Loucy (cell line): ENCODE data around the gene C2orf66.

Source experiments
- H2AFZ ChIP-seq: fragments of 200-600 bp; sonication (generic); 2 replicates; pipeline ENCODE4 v1.6.0; 2016; ENCODE audit warnings: antibody characterized with exemption, mild to moderate bottlenecking, low read length, moderate library complexity
- H3F3A ChIP-seq: fragments of 200-600 bp; 2 replicates; pipeline ENCODE4 v1.6.0; 2016; ENCODE audit warnings: antibody characterized with exemption, low read depth, mild to moderate bottlenecking
- H3K27me3 ChIP-seq: fragments of 200-600 bp; sonication (generic); 2 replicates; pipeline ENCODE4 v1.6.1; 2014; ENCODE audit warnings: low read length, mild to moderate bottlenecking; ENCODE audit not compliant: insufficient read depth, poor library complexity, severe bottlenecking
- H3K36me3 ChIP-seq: fragments of 200-600 bp; sonication (generic); 2 replicates; pipeline ENCODE4 v1.6.1; 2016; ENCODE audit warnings: low read length; ENCODE audit not compliant: insufficient read depth
- H3K4me1 ChIP-seq: fragments of 200-600 bp; sonication (generic); 2 replicates; pipeline ENCODE4 v1.5.1; 2014; ENCODE audit warnings: low read length, mild to moderate bottlenecking; ENCODE audit not compliant: insufficient read depth, poor library complexity, severe bottlenecking
- H3K4me2 ChIP-seq: fragments of 200-600 bp; sonication (generic); 2 replicates; pipeline ENCODE4 v1.6.0; 2014; ENCODE audit warnings: antibody characterized with exemption, low read length, low read depth, mild to moderate bottlenecking; ENCODE audit not compliant: poor library complexity, severe bottlenecking
- H3K4me3 ChIP-seq: fragments of 200-600 bp; sonication (generic); 2 replicates; pipeline ENCODE4 v1.5.1; 2014; ENCODE audit warnings: low read length, mild to moderate bottlenecking, mixed read lengths; ENCODE audit not compliant: poor library complexity, severe bottlenecking
- H3K79me2 ChIP-seq: fragments of 200-600 bp; sonication (generic); 2 replicates; pipeline ENCODE4 v1.6.1; 2014; ENCODE audit warnings: low read length; ENCODE audit not compliant: insufficient read depth
- H3K9ac ChIP-seq: fragments of 200-600 bp; sonication (generic); 2 replicates; pipeline ENCODE4 v1.6.0; 2014; ENCODE audit warnings: mild to moderate bottlenecking, low read depth, low read length, moderate library complexity; ENCODE audit not compliant: poor library complexity, severe bottlenecking
- H3K9me2 ChIP-seq: fragments of 200-600 bp; sonication (generic); replicated peaks from 2 replicates; pipeline ENCODE4 v1.6.1; 2016; ENCODE audit warnings: low read depth, low read length, mixed read lengths
- H3K9me3 ChIP-seq: fragments of 200-600 bp; sonication (generic); 2 replicates; pipeline ENCODE4 v1.6.1; 2014; ENCODE audit warnings: mild to moderate bottlenecking, antibody characterized with exemption, low read length, low read depth; ENCODE audit not compliant: insufficient read depth
- H4K20me1 ChIP-seq: fragments of 200-600 bp; sonication (generic); 2 replicates; pipeline ENCODE4 v1.6.0; 2014; ENCODE audit warnings: antibody characterized with exemption, low read length, mild to moderate bottlenecking; ENCODE audit not compliant: insufficient read depth, poor library complexity, severe bottlenecking
- EZH2phosphoT487 ChIP-seq: fragments of 200-600 bp; IDR thresholded peaks from 2 replicates; pipeline ENCODE4 v1.6.1; 2018; ENCODE audit warnings: antibody characterized with exemption, mild to moderate bottlenecking, moderate library complexity, borderline replicate concordance
- TF ChIP-seq, protein P1 (sequence below): fragments of 200-600 bp; sonication (generic); conservative IDR thresholded peaks from 2 replicates; pipeline ENCODE4 v1.5.1; 2014; ENCODE audit warnings: mild to moderate bottlenecking, antibody characterized with exemption, low read length

The C2orf66 gene

DNA sequence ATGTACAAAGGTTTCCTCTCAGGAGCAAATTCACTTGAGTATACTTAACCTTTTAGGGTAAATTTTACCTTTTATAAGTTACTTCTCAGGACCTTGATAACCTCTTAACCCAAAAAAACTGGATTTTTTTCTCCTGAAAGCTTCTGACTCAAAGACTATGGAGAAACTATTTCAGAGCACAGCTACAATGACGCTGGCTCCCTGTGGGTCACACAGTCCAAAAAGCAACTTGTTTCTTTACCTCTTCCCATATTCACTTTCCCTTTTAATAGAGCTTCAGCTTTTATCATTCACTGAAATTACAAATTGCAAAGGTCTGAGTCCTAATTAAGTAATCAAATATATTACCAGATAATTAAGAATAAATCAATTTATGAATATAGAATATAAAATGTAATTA lies 42.1 kb downstream of the C2orf66 start:
- no peaks in the 10 kb centered on the region for H3K79me2 ChIP-seq
- no peaks in the 10 kb centered on the region for H3K27me3 ChIP-seq
- H3K9ac ChIP-seq, result no peak overlapping the region
- TF ChIP-seq EZH2phosphoT487, result no peak
- TF ChIP-seq, protein P1, sequence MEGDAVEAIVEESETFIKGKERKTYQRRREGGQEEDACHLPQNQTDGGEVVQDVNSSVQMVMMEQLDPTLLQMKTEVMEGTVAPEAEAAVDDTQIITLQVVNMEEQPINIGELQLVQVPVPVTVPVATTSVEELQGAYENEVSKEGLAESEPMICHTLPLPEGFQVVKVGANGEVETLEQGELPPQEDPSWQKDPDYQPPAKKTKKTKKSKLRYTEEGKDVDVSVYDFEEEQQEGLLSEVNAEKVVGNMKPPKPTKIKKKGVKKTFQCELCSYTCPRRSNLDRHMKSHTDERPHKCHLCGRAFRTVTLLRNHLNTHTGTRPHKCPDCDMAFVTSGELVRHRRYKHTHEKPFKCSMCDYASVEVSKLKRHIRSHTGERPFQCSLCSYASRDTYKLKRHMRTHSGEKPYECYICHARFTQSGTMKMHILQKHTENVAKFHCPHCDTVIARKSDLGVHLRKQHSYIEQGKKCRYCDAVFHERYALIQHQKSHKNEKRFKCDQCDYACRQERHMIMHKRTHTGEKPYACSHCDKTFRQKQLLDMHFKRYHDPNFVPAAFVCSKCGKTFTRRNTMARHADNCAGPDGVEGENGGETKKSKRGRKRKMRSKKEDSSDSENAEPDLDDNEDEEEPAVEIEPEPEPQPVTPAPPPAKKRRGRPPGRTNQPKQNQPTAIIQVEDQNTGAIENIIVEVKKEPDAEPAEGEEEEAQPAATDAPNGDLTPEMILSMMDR, result no peak
- H3K4me2 ChIP-seq, result no peak overlapping the region
- H4K20me1 ChIP-seq, result no peaks in the 10 kb centered on the region
- H2AFZ ChIP-seq, result no peak overlapping the region
- no peaks in the 10 kb centered on the region for H3K9me3 ChIP-seq
- H3K4me3 ChIP-seq, result no peak overlapping the region
- no peaks in the 10 kb centered on the region for H3K4me1 ChIP-seq
- H3K9me2 ChIP-seq, result no peaks in the 10 kb centered on the region
- H3K36me3 ChIP-seq, result peaks cover 77% of the 10 kb centered on the region
- peaks cover 5% of the 10 kb centered on the region; the same call in 1 of the 2 replicates for H3F3A ChIP-seq

DNA sequence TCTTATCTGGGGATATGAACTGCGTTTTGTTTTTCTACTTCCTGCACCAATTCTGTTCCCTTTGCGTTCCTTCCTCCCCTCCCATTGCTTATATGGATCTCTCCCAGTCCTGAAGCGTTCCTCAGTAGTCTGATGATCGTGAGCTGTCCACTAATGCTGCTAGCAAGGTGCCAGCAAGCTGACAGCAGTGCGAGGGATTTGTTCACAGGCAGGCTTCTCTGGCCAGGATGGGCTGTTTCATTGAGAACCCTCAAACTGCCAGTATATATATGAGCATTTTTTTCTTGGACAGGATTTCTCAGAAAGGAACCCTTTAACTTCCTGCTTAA lies 49.8 kb downstream of the C2orf66 start:
- no peaks in the 10 kb centered on the region for H3K9me2 ChIP-seq
- H3K79me2 ChIP-seq, result no peaks in the 10 kb centered on the region
- no peaks in the 10 kb centered on the region for H4K20me1 ChIP-seq
- no peaks in the 10 kb centered on the region for H3K4me1 ChIP-seq
- H3K27me3 ChIP-seq, result no peaks in the 10 kb centered on the region
- no peak for TF ChIP-seq EZH2phosphoT487
- TF ChIP-seq, protein P1, result no peak
- H3K4me2 ChIP-seq, result no peak overlapping the region
- H3K36me3 ChIP-seq, result peaks cover 26% of the 10 kb centered on the region
- H3K9me3 ChIP-seq, result no peaks in the 10 kb centered on the region
- H3K9ac ChIP-seq, result no peak overlapping the region
- H3F3A ChIP-seq, result no peaks in the 10 kb centered on the region
- no peak overlapping the region for H2AFZ ChIP-seq
- no peak overlapping the region for H3K4me3 ChIP-seq

DNA sequence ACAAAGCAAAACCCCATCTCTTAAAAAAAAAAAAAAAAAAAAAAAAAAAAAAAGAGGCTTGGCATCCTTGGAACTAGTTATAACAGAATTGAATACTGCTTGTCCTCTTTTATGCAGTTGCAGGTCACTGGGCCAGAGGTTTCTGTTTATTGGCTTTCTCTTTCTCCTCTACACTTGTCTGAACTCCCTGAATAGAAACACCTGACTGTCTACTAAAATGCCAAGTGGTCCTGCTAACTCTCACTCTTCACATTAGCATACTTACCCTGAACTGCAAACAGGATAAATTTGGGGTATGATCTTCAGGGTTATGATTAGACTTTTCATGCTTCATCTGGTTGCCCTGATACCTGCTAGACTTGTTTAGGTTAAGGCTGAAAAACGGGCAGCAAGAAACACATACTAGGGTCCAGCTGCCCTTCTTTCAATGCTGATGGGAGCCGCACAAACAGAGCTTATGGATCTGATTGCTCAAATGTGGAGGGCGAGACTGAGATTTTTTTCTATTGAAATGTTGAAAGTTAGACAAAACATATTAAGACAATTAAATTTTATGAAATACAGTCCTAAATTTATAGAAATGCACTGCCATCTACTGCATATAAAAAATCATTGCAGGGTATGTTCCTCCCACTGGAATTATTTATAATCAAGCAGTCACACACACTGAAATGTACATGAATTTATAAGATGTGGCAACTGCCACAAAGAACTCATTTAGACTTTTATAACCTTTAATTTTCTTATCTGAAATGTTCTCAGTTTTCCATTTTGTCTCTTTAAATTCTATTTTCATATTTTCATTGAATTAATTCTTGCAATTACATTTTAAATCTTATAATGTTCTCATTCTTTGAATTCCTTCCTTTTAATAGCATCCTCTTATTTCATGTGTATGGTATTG lies 50.4 kb downstream of the C2orf66 start:
- Histone ChIP-seq H3K9me2 (no peaks in the 10 kb centered on the region), H3K4me1 (no peaks in the 10 kb centered on the region), H4K20me1 (no peaks in the 10 kb centered on the region), H3K4me2 (no peak overlapping the region), H3K9ac (no peak overlapping the region), H3K4me3 (no peak overlapping the region), H3K9me3 (no peaks in the 10 kb centered on the region), H3K27me3 (no peaks in the 10 kb centered on the region), H3K36me3 (peaks cover 20% of the 10 kb centered on the region), H3F3A (no peaks in the 10 kb centered on the region), H3K79me2 (no peaks in the 10 kb centered on the region), H2AFZ (no peak overlapping the region)
- no peak for TF ChIP-seq EZH2phosphoT487
- TF ChIP-seq, protein P1, result peak; percentile 69
